Type B pancreatic cell (in vitro differentiated cells): ENCODE results near the gene SRGAP3. TPM values are rescaled to one million over a fixed set of nuclear protein-coding genes. Genes with fewer than 3 reads are reported as not detected.

ENCODE experiments used
- DNase-seq: peaks from one replicate; pipeline ENCODE4 v3.0.0; 2021; ENCODE audit warnings: mixed read lengths; ENCODE audit not compliant: unreplicated experiment; ENCODE audit errors: extremely low spot score
- H3K27ac Mint-ChIP-seq: 2 replicates; pipeline ENCODE4 v1.8.0; 2021; ENCODE audit warnings: mild to moderate bottlenecking, mixed read lengths
- H3K27me3 Mint-ChIP-seq: 2 replicates; pipeline ENCODE4 v1.8.0; 2021; ENCODE audit warnings: mixed read lengths
- H3K36me3 Mint-ChIP-seq: 2 replicates; pipeline ENCODE4 v1.8.0; 2021; ENCODE audit warnings: mixed read lengths
- H3K4me1 Mint-ChIP-seq: one replicate; pipeline ENCODE4 v1.8.0; 2021; ENCODE audit warnings: mixed read lengths; ENCODE audit not compliant: unreplicated experiment
- H3K4me3 Mint-ChIP-seq: 2 replicates; pipeline ENCODE4 v1.8.0; 2021; ENCODE audit warnings: mild to moderate bottlenecking, mixed read lengths
- H3K9me3 Mint-ChIP-seq: 2 replicates; pipeline ENCODE4 v1.8.0; 2021; ENCODE audit warnings: mixed read lengths
- total RNA-seq: library from RNA; stranded (reverse); gene quantifications from 2 replicates; pipeline ENCODE4 v1.2.1, GENCODE V29; 2021; ENCODE audit warnings: low replicate concordance
- TF ChIP-seq, protein P1 (sequence below): fragments of 200-600 bp; sonication (generic); conservative IDR thresholded peaks from 2 replicates; pipeline ENCODE4 v1.5.0; 2021; ENCODE audit warnings: antibody characterized with exemption, mild to moderate bottlenecking

SRGAP3 gene
- total RNA-seq, 1 donor from 2014 or later: 41.7 TPM

DNA sequence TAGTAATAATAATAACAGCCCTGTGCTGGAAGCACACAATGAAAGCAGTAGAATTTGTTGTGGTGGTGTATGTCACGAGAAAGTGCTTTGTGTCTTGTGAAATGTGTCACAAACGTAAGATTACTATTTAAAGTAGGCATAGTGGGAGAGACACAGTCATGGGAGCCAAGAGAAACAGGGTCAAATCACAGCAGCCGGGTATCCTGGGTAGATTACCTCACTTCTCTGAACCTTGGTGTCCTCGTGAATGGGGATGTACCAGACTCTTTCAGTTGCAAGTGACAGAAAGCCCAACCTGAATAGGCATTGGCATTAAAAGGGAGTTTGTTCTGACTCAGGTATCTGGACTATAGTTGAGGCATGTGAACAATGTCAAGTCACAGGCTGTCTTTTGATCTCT is 29.1 kb upstream of the SRGAP3 start:
- no peak for DNase-seq
- H3K4me3 Mint-ChIP-seq: no peak overlapping the region
- TF ChIP-seq, protein P1, sequence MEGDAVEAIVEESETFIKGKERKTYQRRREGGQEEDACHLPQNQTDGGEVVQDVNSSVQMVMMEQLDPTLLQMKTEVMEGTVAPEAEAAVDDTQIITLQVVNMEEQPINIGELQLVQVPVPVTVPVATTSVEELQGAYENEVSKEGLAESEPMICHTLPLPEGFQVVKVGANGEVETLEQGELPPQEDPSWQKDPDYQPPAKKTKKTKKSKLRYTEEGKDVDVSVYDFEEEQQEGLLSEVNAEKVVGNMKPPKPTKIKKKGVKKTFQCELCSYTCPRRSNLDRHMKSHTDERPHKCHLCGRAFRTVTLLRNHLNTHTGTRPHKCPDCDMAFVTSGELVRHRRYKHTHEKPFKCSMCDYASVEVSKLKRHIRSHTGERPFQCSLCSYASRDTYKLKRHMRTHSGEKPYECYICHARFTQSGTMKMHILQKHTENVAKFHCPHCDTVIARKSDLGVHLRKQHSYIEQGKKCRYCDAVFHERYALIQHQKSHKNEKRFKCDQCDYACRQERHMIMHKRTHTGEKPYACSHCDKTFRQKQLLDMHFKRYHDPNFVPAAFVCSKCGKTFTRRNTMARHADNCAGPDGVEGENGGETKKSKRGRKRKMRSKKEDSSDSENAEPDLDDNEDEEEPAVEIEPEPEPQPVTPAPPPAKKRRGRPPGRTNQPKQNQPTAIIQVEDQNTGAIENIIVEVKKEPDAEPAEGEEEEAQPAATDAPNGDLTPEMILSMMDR: no peak
- H3K27me3 Mint-ChIP-seq: no peaks in the 10 kb centered on the region
- H3K27ac Mint-ChIP-seq: no peak overlapping the region
- H3K4me1 Mint-ChIP-seq: peaks cover 10% of the 10 kb centered on the region
- H3K9me3 Mint-ChIP-seq: no peaks in the 10 kb centered on the region
- H3K36me3 Mint-ChIP-seq: no peaks in the 10 kb centered on the region

DNA sequence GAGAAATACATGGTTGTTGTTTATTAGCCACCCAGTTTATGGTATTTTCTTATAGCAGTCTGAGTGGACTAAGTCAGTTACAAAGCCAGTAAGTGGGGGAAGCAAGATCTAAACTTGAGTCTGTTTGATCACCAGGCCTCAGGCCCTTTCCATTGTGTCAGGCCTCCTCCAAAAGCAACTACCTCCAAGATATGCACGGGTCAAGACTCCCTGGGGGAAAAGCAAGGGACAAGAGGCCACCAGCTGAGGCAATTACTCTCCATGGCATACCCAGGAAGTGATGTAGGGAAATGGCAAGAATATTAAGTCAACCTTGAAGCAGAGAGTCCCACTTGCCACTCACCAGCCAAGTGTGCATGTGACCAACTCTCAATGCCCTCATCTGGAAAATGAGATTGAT is 28.6 kb upstream of the SRGAP3 start:
- Mint-ChIP-seq H3K27me3 (no peaks in the 10 kb centered on the region), H3K27ac (no peak overlapping the region), H3K36me3 (no peaks in the 10 kb centered on the region), H3K4me1 (peaks cover 10% of the 10 kb centered on the region), H3K9me3 (no peaks in the 10 kb centered on the region), H3K4me3 (no peak overlapping the region)
- no peak for DNase-seq
- TF ChIP-seq, protein P1: no peak

DNA sequence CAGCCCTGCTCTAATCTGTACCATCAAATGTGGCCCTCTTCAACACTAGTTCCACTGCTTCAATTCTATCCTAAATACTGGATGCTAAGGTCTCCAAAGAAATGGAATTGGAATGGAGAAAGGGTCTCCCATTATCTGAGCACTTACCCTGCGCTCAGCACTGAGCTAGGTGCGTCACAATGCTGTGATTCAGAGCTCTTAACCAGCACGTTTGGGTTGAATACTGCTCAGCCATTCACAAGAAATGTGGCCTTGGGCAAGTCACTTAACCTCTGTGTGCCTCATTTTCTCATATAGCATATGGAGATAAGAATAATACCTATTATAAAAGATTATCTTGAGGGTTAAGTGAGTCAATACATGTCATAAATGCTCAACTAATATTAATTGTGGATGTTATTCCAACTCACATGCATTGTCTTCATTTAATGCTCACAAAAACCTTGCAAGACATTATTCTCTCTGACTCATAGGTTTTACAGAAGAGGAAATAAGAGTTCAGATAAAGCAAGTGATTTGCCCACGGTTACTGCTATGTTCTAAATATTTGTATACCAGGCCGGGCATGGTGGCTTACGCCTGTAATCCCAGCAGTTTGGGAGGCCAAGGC is 27.4 kb upstream of the SRGAP3 start:
- Mint-ChIP-seq H3K27me3 (no peaks in the 10 kb centered on the region), H3K36me3 (no peaks in the 10 kb centered on the region), H3K4me1 (peaks cover 10% of the 10 kb centered on the region), H3K9me3 (no peaks in the 10 kb centered on the region), H3K4me3 (no peak overlapping the region), H3K27ac (no peak overlapping the region)
- no peak for DNase-seq
- TF ChIP-seq, protein P1: no peak

DNA sequence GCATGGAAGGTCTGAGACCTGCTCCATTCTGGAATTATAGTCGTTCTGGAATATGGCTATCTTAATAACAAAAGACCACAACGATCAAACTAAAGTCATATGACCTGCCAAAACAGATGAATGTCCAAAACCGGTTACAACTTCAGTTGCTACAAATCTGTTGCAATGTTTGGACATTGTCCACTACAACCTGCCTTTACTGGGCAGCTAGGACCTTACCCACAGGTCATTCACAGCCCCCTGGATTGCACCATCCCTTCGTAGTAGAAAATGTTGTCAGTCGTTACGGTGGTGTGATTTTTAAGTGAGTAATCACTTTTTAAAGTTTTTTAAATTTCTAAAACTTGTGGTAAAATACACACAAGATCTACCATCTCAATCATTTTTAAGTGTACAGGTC is 22.5 kb upstream of the SRGAP3 start:
- Mint-ChIP-seq H3K4me1 (peaks cover 6% of the 10 kb centered on the region), H3K9me3 (no peaks in the 10 kb centered on the region), H3K36me3 (no peaks in the 10 kb centered on the region), H3K27ac (no peak overlapping the region), H3K4me3 (no peak overlapping the region), H3K27me3 (no peaks in the 10 kb centered on the region)
- DNase-seq: no peak
- TF ChIP-seq, protein P1: no peak

DNA sequence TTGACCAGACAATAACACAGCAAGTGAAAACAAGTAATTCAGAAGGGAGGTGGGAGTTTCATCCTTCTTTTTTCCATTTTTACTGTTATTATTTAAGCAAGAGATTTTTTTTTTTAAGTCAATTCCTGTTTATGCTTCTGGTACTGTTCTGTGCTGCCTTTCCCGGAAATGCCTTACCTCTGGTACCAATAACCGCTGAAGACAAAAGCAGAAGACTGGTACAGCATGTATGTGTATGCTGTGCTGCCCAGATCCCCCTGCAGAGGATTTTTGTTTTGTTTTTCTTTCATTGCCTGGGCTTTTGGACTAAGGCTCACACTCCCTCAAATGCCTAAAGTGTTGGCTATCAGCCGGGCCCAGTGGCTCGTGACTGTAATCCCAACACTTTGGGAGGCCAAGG is 21.3 kb upstream of the SRGAP3 start:
- Mint-ChIP-seq H3K27ac (no peak overlapping the region), H3K4me1 (peaks cover 12% of the 10 kb centered on the region), H3K36me3 (no peaks in the 10 kb centered on the region), H3K9me3 (no peaks in the 10 kb centered on the region), H3K27me3 (no peaks in the 10 kb centered on the region), H3K4me3 (no peak overlapping the region)
- no peak for DNase-seq
- TF ChIP-seq, protein P1: no peak

DNA sequence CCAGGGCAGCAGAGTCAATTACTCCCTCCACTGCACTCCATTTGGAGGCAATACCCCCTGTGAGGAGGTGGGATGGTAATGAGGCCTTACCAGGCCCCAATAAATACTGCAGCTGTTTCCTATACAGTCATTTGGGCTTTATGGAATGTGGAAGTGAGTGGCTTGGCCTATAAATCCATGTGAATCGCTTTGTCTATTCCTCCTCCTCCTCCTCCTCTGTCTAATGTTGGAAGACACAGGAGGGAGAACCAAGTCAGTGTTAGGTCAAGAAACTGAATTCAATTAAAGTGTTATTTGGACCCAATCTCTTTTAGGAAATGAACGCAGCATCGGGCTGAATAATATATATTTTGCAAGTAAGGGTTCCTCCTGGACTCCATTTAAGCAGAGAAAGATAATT is 17.3 kb upstream of the SRGAP3 start:
- TF ChIP-seq, protein P1: no peak
- H3K27me3 Mint-ChIP-seq: no peaks in the 10 kb centered on the region
- peaks cover 12% of the 10 kb centered on the region for H3K4me1 Mint-ChIP-seq
- no peaks in the 10 kb centered on the region for H3K9me3 Mint-ChIP-seq
- no peak overlapping the region for H3K4me3 Mint-ChIP-seq
- DNase-seq: no peak
- H3K27ac Mint-ChIP-seq: no peak overlapping the region
- H3K36me3 Mint-ChIP-seq: no peaks in the 10 kb centered on the region
